Activated T-cell treated with anti-CD3 and anti-CD28 coated beads for 24 hours (primary cell): ENCODE results near the gene NUDCD3.
"Not testable (repeated sequence)": the region's sequence is repeated elsewhere in the genome, so short reads cannot be mapped to it uniquely, and the experiment has no call there.

ENCODE experiments used
- DNase-seq: peaks from one replicate; pipeline ENCODE4 v3.0.0-alpha.2; 2020; ENCODE audit warnings: low read depth

Gene NUDCD3

GRCh38 chr7:44517175-44517574 lies 26.7 kb upstream of the NUDCD3 start:
- no peak for DNase-seq

GRCh38 chr7:44515590-44516268 lies 25.3 kb upstream of the NUDCD3 start:
- DNase-seq = no peak

- no peak for DNase-seq
Measured at GRCh38 chr7:44512736-44513135, 22.3 kb upstream of the NUDCD3 start.

- no peak for DNase-seq
Measured at GRCh38 chr7:44511863-44512468, 21.5 kb upstream of the NUDCD3 start.

- DNase-seq = no peak
Measured at GRCh38 chr7:44511236-44511635, 20.8 kb upstream of the NUDCD3 start.

- DNase-seq = no peak
Measured at GRCh38 chr7:44508328-44509030, 18.0 kb upstream of the NUDCD3 start.

GRCh38 chr7:44506592-44507288 lies 16.3 kb upstream of the NUDCD3 start:
- not testable (repeated sequence) for DNase-seq

GRCh38 chr7:44505595-44505994 lies 15.1 kb upstream of the NUDCD3 start:
- no peak for DNase-seq

- no peak for DNase-seq
Measured at GRCh38 chr7:44498230-44498954, 7.9 kb upstream of the NUDCD3 start.

- DNase-seq = no peak
Measured at GRCh38 chr7:44497155-44498027, 6.9 kb upstream of the NUDCD3 start.

- DNase-seq = no peak
Measured at GRCh38 chr7:44496385-44496784, 5.9 kb upstream of the NUDCD3 start.

GRCh38 chr7:44494960-44495359 lies 4.5 kb upstream of the NUDCD3 start:
- no peak for DNase-seq

- no peak for DNase-seq
Measured at GRCh38 chr7:44491229-44491628, 771 bp upstream of the NUDCD3 start.

GRCh38 chr7:44489955-44490350 lies 505 bp downstream of the NUDCD3 start:
- no peak for DNase-seq

- DNase-seq = no peak
Measured at GRCh38 chr7:44488955-44489354, 1.5 kb downstream of the NUDCD3 start.

- no peak for DNase-seq
Measured at GRCh38 chr7:44486693-44487092, 3.8 kb downstream of the NUDCD3 start.

- DNase-seq = no peak
Measured at GRCh38 chr7:44486001-44486400, 4.5 kb downstream of the NUDCD3 start.

GRCh38 chr7:44484482-44485313 lies 5.8 kb downstream of the NUDCD3 start:
- DNase-seq = no peak

- no peak for DNase-seq
Measured at GRCh38 chr7:44482502-44483485, 7.7 kb downstream of the NUDCD3 start.
